Mesenchymal stem cell (in vitro differentiated cells and primary cell): ENCODE data around the gene AKNAD1.

Experiments
- DNase-seq: peaks from one replicate; pipeline ENCODE4 v3.0.0-alpha.2; 2013
- H2AFZ ChIP-seq: one replicate; pipeline ENCODE4 v1.6.1; 2013; ENCODE audit warnings: low read depth, mild to moderate bottlenecking, control low read depth, inconsistent platforms, low read length, moderate library complexity
- H2AK5ac ChIP-seq: 2 replicates; pipeline ENCODE4 v1.6.1; 2013; ENCODE audit warnings: low read length, moderate library complexity, mild to moderate bottlenecking, inconsistent platforms; ENCODE audit not compliant: severe bottlenecking
- H2BK120ac ChIP-seq: one replicate; pipeline ENCODE4 v1.6.1; 2013; ENCODE audit warnings: low read depth, mild to moderate bottlenecking, inconsistent platforms, low read length, moderate library complexity
- H2BK12ac ChIP-seq, 2 experiments: one replicate each; pipeline ENCODE4 v1.6.1; 2013; ENCODE audit warnings: inconsistent platforms in 2 of 2, low read length in 2 of 2, mild to moderate bottlenecking in 2 of 2, moderate library complexity in 2 of 2, control low read depth in 1 of 2
- H2BK15ac ChIP-seq: one replicate; pipeline ENCODE4 v1.6.1; 2013; ENCODE audit warnings: mild to moderate bottlenecking, low read depth, inconsistent platforms; ENCODE audit not compliant: poor library complexity, severe bottlenecking
- H2BK5ac ChIP-seq: 2 replicates; pipeline ENCODE4 v1.6.1; 2013; ENCODE audit warnings: low read depth, mild to moderate bottlenecking, low read length, control low read depth, inconsistent platforms; ENCODE audit not compliant: poor library complexity, severe bottlenecking
- H3K14ac ChIP-seq, 2 experiments: one replicate each; pipeline ENCODE4 v1.6.1; 2013; ENCODE audit warnings: inconsistent platforms in 2 of 2, low read length in 2 of 2, control low read depth in 1 of 2, mild to moderate bottlenecking in 1 of 2, moderate library complexity in 1 of 2
- H3K18ac ChIP-seq, 2 experiments: one replicate each; pipeline ENCODE4 v1.6.1; 2013; ENCODE audit warnings: inconsistent platforms in 2 of 2, low read length in 2 of 2, control low read depth in 1 of 2, low read depth in 1 of 2, mild to moderate bottlenecking in 1 of 2
- H3K23ac ChIP-seq, 2 experiments: one replicate each; pipeline ENCODE4 v1.6.1; 2013; ENCODE audit warnings: inconsistent platforms in 2 of 2, low read length in 2 of 2, mild to moderate bottlenecking in 2 of 2, moderate library complexity in 2 of 2, control low read depth in 1 of 2
- H3K27ac ChIP-seq: 2 replicates; pipeline ENCODE4 v1.5.1; 2013; ENCODE audit warnings: mild to moderate bottlenecking, moderate library complexity, low read length, control low read depth, inconsistent platforms; ENCODE audit not compliant: poor library complexity, severe bottlenecking
- H3K27me3 ChIP-seq, 2 experiments: 2 replicates each; pipeline versions ENCODE4 v1.6.1 to v1.7.0; 2013; ENCODE audit warnings: low read length in 2 of 2, mild to moderate bottlenecking in 2 of 2, moderate library complexity in 2 of 2, control low read depth in 1 of 2, inconsistent platforms in 1 of 2; ENCODE audit not compliant: control insufficient read depth in 1 of 2, insufficient read depth in 1 of 2
- H3K36me3 ChIP-seq, 2 experiments: 2 replicates each; pipeline versions ENCODE4 v1.6.1 to v1.7.0; 2013; ENCODE audit warnings: low read length in 2 of 2, control low read depth in 1 of 2, inconsistent platforms in 1 of 2, low read depth in 1 of 2, mild to moderate bottlenecking in 1 of 2; ENCODE audit not compliant: insufficient read depth in 2 of 2, control insufficient read depth in 1 of 2
- H3K4ac ChIP-seq, 2 experiments: one replicate each; pipeline ENCODE4 v1.6.1; 2013; ENCODE audit warnings: inconsistent platforms in 2 of 2, low read length in 2 of 2, mild to moderate bottlenecking in 2 of 2, moderate library complexity in 2 of 2, control low read depth in 1 of 2, low read depth in 1 of 2
- H3K4me1 ChIP-seq: 2 replicates; pipeline ENCODE4 v1.6.1; 2013; ENCODE audit warnings: low read depth, low read length, control low read depth; ENCODE audit not compliant: control insufficient read depth, insufficient read depth
- H3K4me2 ChIP-seq: 2 replicates; pipeline ENCODE4 v1.6.1; 2013; ENCODE audit warnings: low read length, mild to moderate bottlenecking, inconsistent platforms; ENCODE audit not compliant: poor library complexity, severe bottlenecking
- H3K4me3 ChIP-seq, 2 experiments: 2 replicates each; pipeline versions ENCODE4 v1.5.1 to v1.7.0; 2013; ENCODE audit warnings: low read length in 2 of 2, mild to moderate bottlenecking in 2 of 2, control low read depth in 1 of 2, low read depth in 1 of 2; ENCODE audit not compliant: insufficient read depth in 1 of 2
- H3K79me1 ChIP-seq: replicated peaks from 2 replicates; pipeline ENCODE4 v1.6.1; 2013; ENCODE audit warnings: mild to moderate bottlenecking, control low read depth, low read length, inconsistent platforms; ENCODE audit not compliant: poor library complexity, severe bottlenecking
- H3K9ac ChIP-seq: 2 replicates; pipeline ENCODE4 v1.7.0; 2013; ENCODE audit warnings: mild to moderate bottlenecking, low read length, moderate library complexity
- H3K9me3 ChIP-seq: 2 replicates; pipeline ENCODE4 v1.7.0; 2013; ENCODE audit warnings: mild to moderate bottlenecking, low read length; ENCODE audit not compliant: control insufficient read depth
- H4K8ac ChIP-seq: one replicate; pipeline ENCODE4 v1.6.1; 2013; ENCODE audit warnings: inconsistent platforms, mild to moderate bottlenecking, low read length, moderate library complexity
- H4K91ac ChIP-seq: one replicate; pipeline ENCODE4 v1.6.1; 2013; ENCODE audit warnings: mild to moderate bottlenecking, low read length, inconsistent platforms
- WGBS: methylation state at CpG from one replicate; pipeline ENCODE4 v1.1.7; 2013; ENCODE audit warnings: mixed read lengths; 5-methylcytosine and 5-hydroxymethylcytosine counted together

Gene AKNAD1

GRCh38 chr1:108826081-108826635 lies 30.7 kb downstream of the AKNAD1 start:
- no peak overlapping the region for H2AK5ac ChIP-seq
- no peaks in the 10 kb centered on the region for H3K36me3 ChIP-seq
- no peak overlapping the region for H2BK120ac ChIP-seq
- no peak for DNase-seq
- no peak overlapping the region for H3K27ac ChIP-seq
- H3K4me3 ChIP-seq, result no peak overlapping the region
- WGBS, result 100% methylated on average over 1 of the region's 3 CpGs
- no peak overlapping the region for H3K4me2 ChIP-seq
- no peak overlapping the region for H3K18ac ChIP-seq
- no peak overlapping the region for H3K14ac ChIP-seq
- peaks cover 11% of the 10 kb centered on the region for H3K4me1 ChIP-seq
- no peak overlapping the region for H2BK15ac ChIP-seq
- H4K91ac ChIP-seq, result no peak overlapping the region
- no peak overlapping the region for H3K9ac ChIP-seq
- H3K4ac ChIP-seq, result no peak overlapping the region
- no peak overlapping the region for H2BK5ac ChIP-seq
- H2AFZ ChIP-seq, result no peak overlapping the region
- no peak overlapping the region for H3K23ac ChIP-seq
- H3K9me3 ChIP-seq, result peaks cover 3% of the 10 kb centered on the region
- H3K27me3 ChIP-seq, result no peaks in the 10 kb centered on the region
- no peaks in the 10 kb centered on the region for H3K79me1 ChIP-seq
- no peak overlapping the region for H2BK12ac ChIP-seq
- H4K8ac ChIP-seq, result no peak overlapping the region

- H2BK120ac ChIP-seq, result no peak overlapping the region
- no peak overlapping the region for H2BK5ac ChIP-seq
- H3K18ac ChIP-seq, result no peak overlapping the region
- no peak overlapping the region for H3K27ac ChIP-seq
- no peak for DNase-seq
- peak overlapping the region; percentile 45 for H4K91ac ChIP-seq
- H2BK12ac ChIP-seq, result no peak overlapping the region
- peaks cover 2% of the 10 kb centered on the region for H3K4me1 ChIP-seq
- H3K9ac ChIP-seq, result no peak overlapping the region
- H3K23ac ChIP-seq, result no peak overlapping the region
- H3K27me3 ChIP-seq, result no peaks in the 10 kb centered on the region
- no peak overlapping the region for H2BK15ac ChIP-seq
- peaks cover 3% of the 10 kb centered on the region for H3K9me3 ChIP-seq
- H3K79me1 ChIP-seq, result no peaks in the 10 kb centered on the region
- H3K4me3 ChIP-seq, result no peak overlapping the region
- no peak overlapping the region for H3K14ac ChIP-seq
- no peaks in the 10 kb centered on the region for H3K36me3 ChIP-seq
- no peak overlapping the region for H2AK5ac ChIP-seq
- no peak overlapping the region for H2AFZ ChIP-seq
- no peak overlapping the region for H4K8ac ChIP-seq
- H3K4ac ChIP-seq, result peak overlapping the region in 1 of 2 experiments; percentile 59
- 93% methylated on average over 3 of the region's 3 CpGs for WGBS
- no peak overlapping the region for H3K4me2 ChIP-seq
Observed at GRCh38 chr1:108824051-108824450, 32.8 kb downstream of the AKNAD1 start.

GRCh38 chr1:108823632-108824031 lies 33.3 kb downstream of the AKNAD1 start:
- H3K14ac ChIP-seq, result no peak overlapping the region
- H2AK5ac ChIP-seq, result no peak overlapping the region
- no peak overlapping the region for H4K91ac ChIP-seq
- no peak overlapping the region for H3K27ac ChIP-seq
- H2BK12ac ChIP-seq, result no peak overlapping the region
- H3K4me2 ChIP-seq, result no peak overlapping the region
- H3K4me3 ChIP-seq, result no peak overlapping the region
- no peaks in the 10 kb centered on the region for H3K79me1 ChIP-seq
- H3K27me3 ChIP-seq, result no peaks in the 10 kb centered on the region
- peaks cover 3% of the 10 kb centered on the region for H3K9me3 ChIP-seq
- peaks cover 2% of the 10 kb centered on the region for H3K4me1 ChIP-seq
- no peaks in the 10 kb centered on the region for H3K36me3 ChIP-seq
- no peak overlapping the region for H2BK120ac ChIP-seq
- no peak overlapping the region for H2BK5ac ChIP-seq
- DNase-seq, result no peak
- whole genome bisulfite sequencing, result 72% methylated on average over 3 of the region's 3 CpGs
- H2AFZ ChIP-seq, result no peak overlapping the region
- no peak overlapping the region for H4K8ac ChIP-seq
- no peak overlapping the region for H3K4ac ChIP-seq
- no peak overlapping the region for H3K18ac ChIP-seq
- H2BK15ac ChIP-seq, result no peak overlapping the region
- H3K9ac ChIP-seq, result no peak overlapping the region
- no peak overlapping the region for H3K23ac ChIP-seq

GRCh38 chr1:108819878-108820277 lies 37.0 kb downstream of the AKNAD1 start:
- H3K27me3 ChIP-seq, result no peaks in the 10 kb centered on the region
- no peak overlapping the region for H3K23ac ChIP-seq
- no peak overlapping the region for H2AFZ ChIP-seq
- DNase-seq, result no peak
- H2BK15ac ChIP-seq, result no peak overlapping the region
- no peaks in the 10 kb centered on the region for H3K79me1 ChIP-seq
- H3K4me3 ChIP-seq, result no peak overlapping the region
- H3K18ac ChIP-seq, result no peak overlapping the region
- no peak overlapping the region for H3K14ac ChIP-seq
- H4K8ac ChIP-seq, result no peak overlapping the region
- H2BK5ac ChIP-seq, result no peak overlapping the region
- H2BK120ac ChIP-seq, result no peak overlapping the region
- H3K9ac ChIP-seq, result no peak overlapping the region
- no peak overlapping the region for H3K4ac ChIP-seq
- peaks cover 4% of the 10 kb centered on the region for H3K4me1 ChIP-seq
- H2BK12ac ChIP-seq, result peak overlapping the region in 1 of 2 experiments; percentile 21
- H3K36me3 ChIP-seq, result no peaks in the 10 kb centered on the region
- no peak overlapping the region for H3K4me2 ChIP-seq
- H4K91ac ChIP-seq, result no peak overlapping the region
- WGBS, result 87% methylated on average over 5 of the region's 5 CpGs
- H3K27ac ChIP-seq, result no peak overlapping the region
- H2AK5ac ChIP-seq, result peak overlapping the region; percentile 13
- H3K9me3 ChIP-seq, result peaks cover 2% of the 10 kb centered on the region
